GM12891 (cell line): Measurements from ENCODE around the gene DNM3.

Source experiments
- DNase-seq: peaks from one replicate; pipeline ENCODE4 v3.0.0; 2011; ENCODE audit warnings: low spot score; ENCODE audit not compliant: insufficient read length
- FAIRE-seq: peaks from 2 replicates; lab custom pipeline; 2011; peaks lifted over from hg19 to GRCh38; lab: Jason Lieb, UNC
- PAX5 ChIP-seq: IDR thresholded peaks from 2 replicates; pipeline ENCODE4 v1.6.1; 2011; ENCODE audit warnings: low read length, moderate library complexity, mild to moderate bottlenecking; ENCODE audit not compliant: insufficient read depth, severe bottlenecking
- POLR2A ChIP-seq: IDR thresholded peaks from 2 replicates; pipeline ENCODE4 v1.6.1; 2011; ENCODE audit warnings: low read depth, low read length, control low read depth
- POLR2AphosphoS5 ChIP-seq: IDR thresholded peaks from 2 replicates; pipeline ENCODE4 v1.6.1; 2011; ENCODE audit warnings: low read depth, low read length, control low read depth
- POU2F2 ChIP-seq: IDR thresholded peaks from 2 replicates; pipeline ENCODE4 v1.6.1; 2011; ENCODE audit warnings: low read depth, mild to moderate bottlenecking, control low read depth, low read length, moderate library complexity
- SPI1 ChIP-seq: IDR thresholded peaks from 2 replicates; pipeline ENCODE4 v1.6.1; 2011; ENCODE audit warnings: low read depth, low read length, control low read depth
- TAF1 ChIP-seq: IDR thresholded peaks from 2 replicates; pipeline ENCODE4 v1.6.1; 2011; ENCODE audit warnings: low read depth, low read length, control low read depth

Gene DNM3

GRCh38 chr1:171801487-171801891 is 39.8 kb upstream of the DNM3 start:
- TF ChIP-seq POLR2A: no peak
- TF ChIP-seq POU2F2: no peak
- TF ChIP-seq PAX5: no peak
- TF ChIP-seq SPI1: no peak
- TF ChIP-seq TAF1: no peak
- no peak for TF ChIP-seq POLR2AphosphoS5
- no peak for DNase-seq
- FAIRE-seq: no peak

- DNase-seq (no peak), FAIRE-seq (no peak)
- TF ChIP-seq PAX5 (no peak), POU2F2 (no peak), POLR2AphosphoS5 (no peak), TAF1 (no peak), SPI1 (no peak), POLR2A (no peak)
Measured at GRCh38 chr1:171802207-171802606, 39.1 kb upstream of the DNM3 start.

DNA sequence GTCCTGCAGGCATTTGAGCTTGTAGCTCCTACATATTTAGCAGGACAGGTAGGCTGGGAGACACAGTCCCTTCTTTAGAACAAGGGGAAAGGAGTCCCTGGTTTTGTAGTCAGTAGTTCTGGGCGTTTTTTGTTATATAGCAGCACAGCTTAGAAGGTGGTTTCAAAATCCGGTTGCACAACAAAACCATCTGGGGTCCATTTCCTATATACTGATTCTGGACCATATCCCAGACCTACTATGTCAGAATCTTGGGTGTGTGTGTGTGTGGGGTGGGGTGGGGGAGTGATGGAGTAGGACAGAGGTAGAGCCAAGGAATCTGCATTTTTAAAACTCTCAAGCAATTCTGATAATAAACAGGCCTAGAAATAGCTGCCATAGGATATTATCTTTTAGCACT is 38.3 kb upstream of the DNM3 start:
- TF ChIP-seq POLR2A (no peak), SPI1 (no peak), PAX5 (no peak), TAF1 (no peak), POU2F2 (no peak)
- FAIRE-seq (no peak), DNase-seq (no peak)

DNA sequence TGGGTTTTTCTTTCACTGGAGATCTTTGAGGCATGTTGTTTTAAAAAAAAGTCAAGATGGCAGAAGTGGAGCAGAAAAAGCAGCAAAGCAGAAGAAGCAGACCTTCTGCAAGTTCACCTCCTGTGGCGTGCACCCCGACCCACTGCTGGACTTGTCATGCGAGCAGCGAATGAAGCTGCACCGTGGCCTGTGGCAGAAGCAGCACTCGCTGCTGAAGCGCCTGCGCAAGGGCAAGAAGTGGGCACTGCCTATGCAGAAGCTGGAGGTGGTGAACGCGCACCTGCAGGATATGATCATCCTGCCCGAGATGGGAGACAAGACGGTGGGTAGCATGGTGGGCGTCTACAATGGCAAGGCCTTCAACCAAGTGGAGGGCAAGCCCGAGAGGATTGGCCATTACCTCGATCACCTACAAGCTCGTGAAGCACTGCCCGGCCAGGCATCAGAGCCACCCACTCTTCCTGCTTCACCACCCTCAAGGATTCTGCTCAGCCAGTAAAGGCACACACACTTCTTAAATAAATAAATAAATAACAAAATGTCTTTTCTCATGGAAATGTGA is 37.8 kb upstream of the DNM3 start:
- no peak for TF ChIP-seq PAX5
- no peak for TF ChIP-seq POU2F2
- TF ChIP-seq POLR2A: no peak
- TF ChIP-seq TAF1: no peak
- TF ChIP-seq SPI1: no peak
- no peak for TF ChIP-seq POLR2AphosphoS5
- no peak for DNase-seq
- FAIRE-seq: no peak

GRCh38 chr1:171805395-171806115 is 35.7 kb upstream of the DNM3 start:
- TF ChIP-seq POLR2A: no peak
- TF ChIP-seq POLR2AphosphoS5: no peak
- no peak for TF ChIP-seq POU2F2
- no peak for TF ChIP-seq TAF1
- TF ChIP-seq PAX5: no peak
- no peak for TF ChIP-seq SPI1
- no peak for DNase-seq
- peak; percentile 67 for FAIRE-seq

GRCh38 chr1:171807556-171807955 is 33.7 kb upstream of the DNM3 start:
- no peak for DNase-seq

DNA sequence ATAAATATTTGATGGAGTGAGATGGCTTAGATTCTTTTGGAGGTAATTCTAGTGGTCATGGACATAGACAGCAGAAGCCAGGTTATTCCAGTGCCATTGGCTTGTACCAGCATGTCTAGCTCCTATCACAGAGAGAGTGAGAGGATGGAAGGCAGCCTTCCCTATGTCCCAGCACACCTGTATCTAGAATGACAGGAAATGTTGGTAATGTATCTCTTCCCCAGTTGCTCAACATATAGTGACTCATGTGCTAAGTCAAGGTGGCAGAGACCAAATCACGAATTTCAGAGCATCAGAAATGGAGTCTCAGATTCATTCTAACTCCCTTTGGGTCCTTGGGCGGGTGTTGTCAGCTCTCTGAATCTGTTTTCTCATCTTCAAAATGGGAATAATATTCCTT is 31.5 kb upstream of the DNM3 start:
- no peak for TF ChIP-seq TAF1
- no peak for TF ChIP-seq SPI1
- TF ChIP-seq POLR2A: no peak
- TF ChIP-seq POLR2AphosphoS5: no peak
- FAIRE-seq: no peak

More at GRCh38 chr1:171807556-171807955, 33.7 kb upstream of the DNM3 start:
- no peak for FAIRE-seq
- TF ChIP-seq SPI1: no peak
- no peak for TF ChIP-seq POLR2A
- no peak for TF ChIP-seq TAF1
- no peak for TF ChIP-seq PAX5
- TF ChIP-seq POLR2AphosphoS5: no peak
- no peak for TF ChIP-seq POU2F2

GRCh38 chr1:171811672-171812071 is 29.6 kb upstream of the DNM3 start:
- FAIRE-seq (no peak), DNase-seq (no peak)
- no peak for TF ChIP-seq SPI1
- no peak for TF ChIP-seq PAX5
- TF ChIP-seq POU2F2: no peak
- TF ChIP-seq POLR2A: no peak
- TF ChIP-seq TAF1: no peak
- no peak for TF ChIP-seq POLR2AphosphoS5

More for the DNA sequence above, 31.5 kb upstream of the DNM3 start:
- DNase-seq: no peak

DNA sequence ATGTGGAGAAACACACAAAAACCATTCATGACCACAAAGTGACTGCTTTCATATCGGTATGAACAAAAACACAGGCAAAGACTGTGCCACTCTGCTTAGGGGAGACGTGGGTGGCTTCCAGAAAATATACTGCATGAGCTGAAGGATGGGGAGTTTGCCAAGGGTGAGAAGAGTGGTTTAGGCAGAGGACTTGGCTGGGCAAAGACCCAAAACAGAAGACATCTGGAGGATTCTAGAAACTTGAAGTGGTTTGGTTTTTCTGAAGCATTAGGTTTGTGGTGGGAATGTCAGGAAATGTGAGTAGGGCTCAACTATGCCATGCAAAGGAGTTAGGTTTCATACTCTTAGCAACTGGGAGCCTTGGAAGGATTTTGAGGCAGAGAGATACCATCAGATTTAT is 26.6 kb upstream of the DNM3 start:
- TF ChIP-seq POLR2A (no peak), PAX5 (no peak), POU2F2 (no peak), POLR2AphosphoS5 (no peak), TAF1 (no peak), SPI1 (no peak)
- DNase-seq: no peak
- FAIRE-seq: no peak
